Activated T-cell treated with anti-CD3 and anti-CD28 coated beads for 24 hours (primary cell): ENCODE data around the gene SORCS3.

ENCODE experiments used
- DNase-seq: peaks from one replicate; pipeline ENCODE4 v3.0.0-alpha.2; 2020; ENCODE audit warnings: low read depth

The SORCS3 gene

GRCh38 chr10:105188737-105189462 lies 547.8 kb downstream of the SORCS3 start:
- no peak for DNase-seq

DNA sequence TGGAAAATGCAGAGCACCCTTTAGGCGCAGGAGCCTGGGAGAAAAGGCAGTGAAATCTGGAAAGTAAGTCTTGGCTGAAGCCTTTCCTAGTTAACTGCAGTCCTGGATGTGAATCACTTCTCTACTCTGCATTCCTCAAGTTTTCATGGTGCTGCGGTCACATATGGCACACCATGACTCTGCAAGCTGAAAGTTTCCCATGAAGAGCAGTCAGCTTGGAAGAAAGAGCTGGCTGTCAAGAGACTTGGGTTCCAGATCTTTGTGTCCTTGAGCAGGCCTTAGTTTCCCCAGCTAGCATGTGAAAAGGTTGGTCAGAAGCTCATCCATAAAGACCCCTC lies 548.3 kb downstream of the SORCS3 start:
- DNase-seq = no peak

DNA sequence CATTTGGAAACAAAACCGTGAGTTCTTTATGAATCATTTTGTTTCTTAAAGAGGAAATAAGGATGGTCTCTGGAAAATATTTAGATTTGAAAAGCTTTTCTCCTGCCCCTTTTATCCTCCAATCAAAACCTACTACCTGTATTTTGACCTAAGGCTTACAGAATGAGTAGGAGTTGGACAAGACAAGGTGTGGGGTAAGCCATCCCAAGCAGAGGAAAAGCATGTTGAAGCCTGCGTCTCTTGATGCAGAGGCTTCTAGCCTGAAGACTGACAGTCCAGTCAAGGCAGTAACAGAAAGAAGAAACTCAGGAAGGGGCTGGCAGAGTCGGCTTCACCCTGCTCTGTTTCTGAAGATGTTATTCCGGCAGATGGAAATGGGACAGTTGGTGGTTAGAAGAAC lies 551.1 kb downstream of the SORCS3 start:
- DNase-seq = no peak

- no peak for DNase-seq
Observed at GRCh38 chr10:105192861-105193260, 551.8 kb downstream of the SORCS3 start.

GRCh38 chr10:105195831-105196230 lies 554.7 kb downstream of the SORCS3 start:
- no peak for DNase-seq

- DNase-seq = no peak
Observed at GRCh38 chr10:105197598-105198364, 556.7 kb downstream of the SORCS3 start.

- DNase-seq = no peak
Observed at GRCh38 chr10:105206616-105207015, 565.5 kb downstream of the SORCS3 start.

- no peak for DNase-seq
Observed at GRCh38 chr10:105207476-105207995, 566.4 kb downstream of the SORCS3 start.

GRCh38 chr10:105210546-105210945 lies 569.5 kb downstream of the SORCS3 start:
- DNase-seq = no peak

DNA sequence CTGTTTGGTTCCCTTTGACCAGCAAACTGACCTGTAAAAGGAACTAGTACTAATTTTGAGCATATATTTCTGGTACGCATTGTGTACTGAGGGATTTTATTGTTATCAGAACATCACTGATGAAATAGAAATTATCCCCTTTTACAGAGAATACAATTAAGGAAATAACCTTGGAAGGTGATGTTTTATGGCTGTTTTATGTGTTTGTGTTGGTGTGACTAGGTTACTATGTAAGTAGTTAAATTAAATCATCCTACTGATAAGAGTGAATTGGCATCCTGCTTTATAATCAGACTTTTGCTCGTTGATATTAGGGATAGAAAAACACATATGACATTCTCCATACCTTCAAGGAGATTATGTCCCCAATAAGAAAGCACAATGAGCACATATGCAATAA lies 596.6 kb downstream of the SORCS3 start:
- no peak for DNase-seq

DNA sequence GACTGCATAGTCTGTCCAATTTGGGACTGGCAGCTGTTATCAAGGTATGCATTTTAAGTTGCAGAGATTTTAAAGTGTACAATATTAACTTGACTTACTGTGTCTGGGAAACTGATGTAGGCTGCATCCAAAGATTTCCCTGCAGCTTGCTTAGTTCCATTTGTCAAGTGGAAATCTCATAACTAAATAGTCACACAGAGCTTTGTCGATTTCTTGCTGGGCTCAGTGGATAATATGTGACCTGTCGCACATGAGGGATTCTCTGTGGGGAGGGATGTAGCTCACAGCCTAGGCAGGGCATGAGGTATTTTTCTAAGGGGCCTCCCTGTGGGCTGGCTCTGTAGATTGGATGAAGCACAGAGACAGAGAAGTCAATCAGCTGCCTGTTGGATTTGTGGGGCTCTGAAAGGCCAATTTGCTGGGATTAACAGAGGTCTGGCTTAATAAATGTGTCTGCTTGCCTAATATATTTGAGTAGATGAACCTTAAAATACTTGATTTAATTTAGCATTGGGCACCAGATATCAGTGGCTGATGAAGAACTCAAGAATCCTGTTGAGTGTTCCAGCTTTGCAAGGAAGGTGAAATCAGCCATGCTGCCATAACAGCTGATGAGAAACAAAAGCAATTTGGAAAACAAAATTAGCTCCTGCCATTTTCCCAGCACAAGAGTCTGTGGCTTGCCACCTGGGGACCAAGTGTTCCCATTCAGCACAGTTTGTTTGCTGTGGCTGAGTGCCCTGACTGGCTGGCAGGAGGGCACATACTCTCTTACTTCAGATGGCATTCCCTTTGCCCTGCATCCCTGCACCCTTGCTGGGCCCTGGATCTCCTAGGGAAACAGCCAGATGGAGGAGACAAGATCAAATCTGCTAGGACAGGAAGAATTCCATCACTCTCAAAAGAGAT lies 598.5 kb downstream of the SORCS3 start:
- DNase-seq = no peak

DNA sequence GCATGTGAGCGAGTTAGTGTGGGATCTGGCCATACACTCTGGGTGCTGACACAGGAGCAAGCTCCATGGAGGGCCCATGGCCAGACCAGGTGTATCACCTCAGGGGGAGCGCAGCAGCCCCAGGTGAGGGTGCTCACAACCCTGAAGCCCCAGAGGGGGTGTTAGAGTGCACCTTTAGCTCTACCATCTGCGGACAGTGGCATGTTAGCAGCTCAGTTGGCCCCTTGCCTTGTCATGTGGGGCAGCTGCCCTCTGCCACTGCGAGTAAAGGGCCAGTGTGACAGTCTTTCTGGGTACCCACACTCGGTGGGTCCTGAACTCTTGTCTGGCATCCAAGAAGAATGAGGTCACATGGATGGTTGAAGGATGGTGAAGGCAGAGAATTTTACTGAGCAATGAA lies 600.2 kb downstream of the SORCS3 start:
- no peak for DNase-seq

- no peak for DNase-seq
Observed at GRCh38 chr10:105243381-105243780, 602.3 kb downstream of the SORCS3 start.

DNA sequence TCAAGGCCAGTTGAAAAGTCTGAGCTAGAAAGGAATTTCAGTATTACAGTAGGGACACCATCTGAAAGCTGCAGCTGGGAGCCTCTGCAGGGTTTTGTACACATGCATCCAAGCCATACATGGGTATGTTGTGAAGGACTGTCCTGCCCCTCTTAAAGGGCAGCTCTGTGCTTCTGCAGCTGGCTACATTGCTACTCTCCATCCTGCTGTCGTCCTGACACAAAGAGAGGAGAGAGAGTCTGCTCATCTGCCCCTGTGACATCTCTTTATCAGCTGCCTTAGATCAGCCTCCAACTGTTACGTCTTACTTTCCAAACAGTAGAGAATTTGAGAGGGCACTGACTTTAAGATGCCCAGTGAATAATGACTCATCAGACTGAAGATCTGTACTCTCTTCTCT lies 602.7 kb downstream of the SORCS3 start:
- DNase-seq = no peak

- DNase-seq = no peak
Observed at GRCh38 chr10:105247831-105248499, 606.9 kb downstream of the SORCS3 start.

DNA sequence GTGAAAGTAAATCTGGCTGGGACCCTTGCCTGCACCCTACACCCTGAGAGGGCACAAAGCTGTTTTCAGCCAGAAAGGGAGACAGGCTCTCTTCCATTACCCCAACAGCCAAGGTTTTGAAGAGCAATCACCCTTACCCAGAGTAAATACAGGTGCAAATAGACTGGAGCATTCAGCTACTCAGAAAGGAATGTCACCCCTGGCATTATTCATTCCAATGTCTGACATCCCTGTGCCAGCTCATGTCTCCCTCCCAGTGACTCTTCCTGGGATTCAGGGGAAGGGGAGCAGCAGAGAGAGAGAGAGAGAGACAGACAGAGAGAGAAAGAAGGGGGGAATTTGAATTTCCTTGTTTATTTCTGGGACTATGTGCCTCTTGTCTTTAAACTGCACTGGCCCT lies 611.8 kb downstream of the SORCS3 start:
- DNase-seq = no peak

DNA sequence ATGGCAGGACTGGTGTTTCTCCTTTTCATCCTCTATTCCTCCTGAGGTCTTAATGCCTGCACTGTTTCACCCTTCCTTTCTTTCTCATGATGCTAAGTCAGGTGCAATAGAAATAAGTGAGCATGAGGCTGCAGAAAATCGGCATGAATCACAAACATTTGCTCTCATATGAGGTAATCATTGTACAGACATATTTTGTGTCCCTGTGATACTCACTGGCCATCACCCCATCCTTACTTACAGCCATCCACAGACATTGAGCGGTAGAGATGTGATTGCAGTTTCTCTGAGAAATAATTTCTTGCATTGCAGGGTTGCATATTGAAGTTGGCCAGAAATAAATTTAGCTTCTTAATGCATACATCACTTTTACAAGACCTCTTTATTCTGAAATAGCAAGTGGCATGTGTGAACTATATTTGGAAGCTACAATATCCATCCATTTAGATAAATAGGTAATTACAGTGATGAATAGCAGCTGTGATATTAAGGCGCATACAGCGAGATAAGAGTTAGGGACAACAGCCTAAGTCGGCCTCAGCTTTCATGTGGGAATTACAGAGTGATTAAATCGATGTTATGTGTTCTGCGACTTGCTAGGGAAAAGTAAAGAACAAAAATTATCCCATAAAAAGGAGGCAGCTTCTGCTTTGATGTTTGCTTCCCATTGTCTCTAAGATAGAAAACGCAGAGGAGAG lies 612.6 kb downstream of the SORCS3 start:
- no peak for DNase-seq

GRCh38 chr10:105258036-105258673 lies 617.1 kb downstream of the SORCS3 start:
- DNase-seq = no peak

GRCh38 chr10:105258674-105259065 lies 617.6 kb downstream of the SORCS3 start:
- no peak for DNase-seq

DNA sequence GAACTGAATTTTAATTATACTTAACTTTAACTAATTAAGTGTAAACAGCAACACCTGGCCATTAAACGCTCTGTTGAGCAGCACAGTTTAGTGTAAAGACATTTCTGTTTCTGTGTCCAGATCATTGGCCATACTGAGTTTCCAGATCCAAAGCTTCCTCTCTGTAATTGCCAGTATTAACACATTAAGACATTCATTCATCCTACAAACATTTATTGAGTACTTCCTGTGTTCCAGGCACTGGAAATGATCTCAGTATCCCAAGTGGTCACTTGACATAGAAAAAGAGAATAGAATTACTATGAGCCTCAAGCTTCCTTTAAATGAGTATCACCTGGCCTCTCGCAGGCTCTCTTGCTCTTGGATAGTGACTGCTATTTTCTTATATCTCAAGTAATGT lies 618.1 kb downstream of the SORCS3 start:
- no peak for DNase-seq

- no peak for DNase-seq
Observed at GRCh38 chr10:105262666-105263065, 621.6 kb downstream of the SORCS3 start.
